Nephron (organoid): ENCODE data around the gene ZFP57.
A peak's percentile ranks its signal among the peaks of the same experiment; 100 is the strongest.

ENCODE experiments used
- H3K27ac Mint-ChIP-seq, 3 experiments: 2 replicates each; pipeline ENCODE4 v1.8.0; 2020; ENCODE audit warnings: mixed read lengths in 3 of 3, mild to moderate bottlenecking in 2 of 3, moderate library complexity in 1 of 3
- H3K27me3 Mint-ChIP-seq: 2 replicates; pipeline ENCODE4 v1.8.0; 2021; ENCODE audit warnings: low read depth, mild to moderate bottlenecking, moderate library complexity, mixed read lengths
- H3K36me3 Mint-ChIP-seq: 2 replicates; pipeline ENCODE4 v1.8.0; 2020; ENCODE audit warnings: low read depth, mixed read lengths
- H3K4me1 Mint-ChIP-seq: 2 replicates; pipeline ENCODE4 v1.8.0; 2020; ENCODE audit warnings: mixed read lengths
- H3K4me3 Mint-ChIP-seq, 3 experiments: 2 replicates each; pipeline ENCODE4 v1.8.0; 2020; ENCODE audit warnings: mild to moderate bottlenecking in 3 of 3, mixed read lengths in 3 of 3, moderate library complexity in 2 of 3
- H3K9me3 Mint-ChIP-seq: 2 replicates; pipeline ENCODE4 v1.8.0; 2020; ENCODE audit warnings: mixed read lengths
- TF ChIP-seq, protein P1 (sequence below), 3 experiments: fragments of 200-600 bp; sonication (generic); IDR thresholded peaks; one replicate each; pipeline ENCODE4 v1.5.0; 2021; ENCODE audit warnings: antibody characterized with exemption in 3 of 3; ENCODE audit not compliant: unreplicated experiment in 3 of 3

The ZFP57 gene

DNA sequence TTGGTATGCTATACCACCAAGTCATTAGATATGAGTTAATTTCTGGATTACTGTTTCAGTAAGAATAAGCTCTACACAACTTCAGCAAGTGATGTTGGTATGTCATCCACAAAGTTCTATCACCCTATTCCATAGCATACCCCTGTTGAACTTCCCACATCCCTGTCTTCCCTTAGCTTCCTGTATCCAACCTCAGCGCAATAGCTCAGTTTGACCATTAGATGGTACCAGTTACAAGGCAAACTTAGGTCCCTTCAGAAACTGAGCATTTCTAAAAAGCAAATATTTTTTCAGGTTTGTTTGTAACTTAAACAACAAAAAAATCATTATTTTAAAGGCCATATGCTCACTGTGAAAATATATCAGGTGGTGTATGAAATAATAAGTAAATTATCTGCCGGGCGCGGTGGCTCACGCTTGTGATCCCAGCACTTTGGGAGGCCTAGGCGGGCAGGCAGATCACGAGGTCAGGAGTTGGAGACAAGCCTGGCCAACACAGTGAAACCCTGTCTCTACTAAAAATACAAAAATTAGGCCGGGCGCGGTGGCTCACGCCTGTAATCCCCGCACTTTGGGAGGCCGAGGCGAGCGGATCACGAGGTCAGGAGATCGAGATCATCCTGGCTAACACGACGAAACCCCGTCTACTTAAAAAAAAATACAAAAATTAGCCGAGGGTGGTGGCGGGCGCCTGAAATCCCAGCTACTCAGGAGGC is 32.9 kb downstream of the ZFP57 start:
- TF ChIP-seq, protein P1, sequence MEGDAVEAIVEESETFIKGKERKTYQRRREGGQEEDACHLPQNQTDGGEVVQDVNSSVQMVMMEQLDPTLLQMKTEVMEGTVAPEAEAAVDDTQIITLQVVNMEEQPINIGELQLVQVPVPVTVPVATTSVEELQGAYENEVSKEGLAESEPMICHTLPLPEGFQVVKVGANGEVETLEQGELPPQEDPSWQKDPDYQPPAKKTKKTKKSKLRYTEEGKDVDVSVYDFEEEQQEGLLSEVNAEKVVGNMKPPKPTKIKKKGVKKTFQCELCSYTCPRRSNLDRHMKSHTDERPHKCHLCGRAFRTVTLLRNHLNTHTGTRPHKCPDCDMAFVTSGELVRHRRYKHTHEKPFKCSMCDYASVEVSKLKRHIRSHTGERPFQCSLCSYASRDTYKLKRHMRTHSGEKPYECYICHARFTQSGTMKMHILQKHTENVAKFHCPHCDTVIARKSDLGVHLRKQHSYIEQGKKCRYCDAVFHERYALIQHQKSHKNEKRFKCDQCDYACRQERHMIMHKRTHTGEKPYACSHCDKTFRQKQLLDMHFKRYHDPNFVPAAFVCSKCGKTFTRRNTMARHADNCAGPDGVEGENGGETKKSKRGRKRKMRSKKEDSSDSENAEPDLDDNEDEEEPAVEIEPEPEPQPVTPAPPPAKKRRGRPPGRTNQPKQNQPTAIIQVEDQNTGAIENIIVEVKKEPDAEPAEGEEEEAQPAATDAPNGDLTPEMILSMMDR (IDR thresholded peaks at IDR 0.05; ENCODE audit: unreplicated experiment in 3 of 3) = peak; percentile 64 to 65 (median 65)
- peaks cover 5% of the 10 kb centered on the region for H3K27me3 Mint-ChIP-seq
- no peaks in the 10 kb centered on the region for H3K9me3 Mint-ChIP-seq
- H3K4me1 Mint-ChIP-seq = peaks cover 10% of the 10 kb centered on the region
- no peak overlapping the region for H3K27ac Mint-ChIP-seq
- H3K36me3 Mint-ChIP-seq = no peaks in the 10 kb centered on the region
- H3K4me3 Mint-ChIP-seq = peak overlapping the region in 1 of 3 experiments; percentile 9

DNA sequence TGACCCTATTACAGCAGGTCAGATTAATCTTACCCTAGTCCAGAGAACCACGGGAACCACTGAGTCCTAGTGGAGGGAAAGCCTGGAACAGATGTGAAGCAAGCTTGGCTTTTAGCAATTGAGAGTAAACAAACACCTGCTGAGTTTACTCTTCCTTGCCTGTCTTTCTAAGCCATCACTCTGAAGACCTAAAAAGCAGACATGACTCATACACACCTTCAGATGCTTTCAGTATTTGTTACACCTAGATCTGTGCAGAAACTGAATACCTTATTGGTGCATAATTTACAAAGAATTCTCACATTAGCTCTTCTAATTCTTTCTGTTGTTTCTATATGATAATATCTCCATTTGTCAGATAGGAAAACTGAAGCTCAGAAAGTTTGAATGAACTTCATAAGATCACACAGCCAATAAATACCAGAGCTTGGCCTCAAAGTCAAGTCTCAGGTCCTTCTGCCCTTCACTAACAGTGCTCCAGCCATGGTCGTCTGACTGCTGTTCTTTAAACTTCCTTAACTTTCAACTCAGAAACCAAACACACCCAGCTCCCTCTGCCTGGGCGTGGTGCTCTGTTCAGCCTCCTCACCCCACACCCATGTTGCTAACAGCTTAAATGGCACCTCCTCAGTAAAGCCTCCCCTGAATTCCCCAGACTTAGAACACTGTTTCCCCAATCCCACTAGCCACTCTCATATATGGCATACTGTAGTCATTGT is 39.4 kb downstream of the ZFP57 start:
- H3K27me3 Mint-ChIP-seq = no peaks in the 10 kb centered on the region
- TF ChIP-seq, protein P1 (IDR thresholded peaks at IDR 0.05; ENCODE audit: unreplicated experiment in 3 of 3) = no peak
- H3K36me3 Mint-ChIP-seq = no peaks in the 10 kb centered on the region
- H3K9me3 Mint-ChIP-seq = no peaks in the 10 kb centered on the region
- H3K27ac Mint-ChIP-seq = no peak overlapping the region
- H3K4me1 Mint-ChIP-seq = no peaks in the 10 kb centered on the region
- H3K4me3 Mint-ChIP-seq = no peak overlapping the region

DNA sequence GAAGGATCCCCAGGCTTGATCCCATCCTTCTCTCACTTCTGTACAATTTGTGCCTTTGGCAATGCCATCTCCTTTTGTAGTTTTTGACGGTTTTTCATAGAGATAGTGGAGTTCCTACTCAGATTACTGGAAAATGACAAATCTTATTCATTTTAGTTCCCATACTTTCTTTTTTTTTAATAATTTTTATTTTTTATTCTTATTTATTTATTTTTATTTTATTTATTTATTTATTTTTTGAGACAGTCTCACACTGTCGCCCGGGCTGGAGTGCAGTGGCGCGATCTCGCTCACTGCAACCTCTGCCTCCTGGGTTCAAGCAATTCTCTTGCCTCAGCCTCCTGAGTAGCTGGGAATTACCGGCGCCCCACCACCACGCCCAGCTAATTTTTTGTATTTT is 43.7 kb downstream of the ZFP57 start:
- no peak overlapping the region for H3K27ac Mint-ChIP-seq
- no peaks in the 10 kb centered on the region for H3K36me3 Mint-ChIP-seq
- peak overlapping the region in 1 of 3 experiments; percentile 16 for H3K4me3 Mint-ChIP-seq
- no peaks in the 10 kb centered on the region for H3K9me3 Mint-ChIP-seq
- TF ChIP-seq, protein P1 (IDR thresholded peaks at IDR 0.05; ENCODE audit: unreplicated experiment in 3 of 3) = no peak
- peaks cover 6% of the 10 kb centered on the region for H3K4me1 Mint-ChIP-seq
- H3K27me3 Mint-ChIP-seq = no peaks in the 10 kb centered on the region

DNA sequence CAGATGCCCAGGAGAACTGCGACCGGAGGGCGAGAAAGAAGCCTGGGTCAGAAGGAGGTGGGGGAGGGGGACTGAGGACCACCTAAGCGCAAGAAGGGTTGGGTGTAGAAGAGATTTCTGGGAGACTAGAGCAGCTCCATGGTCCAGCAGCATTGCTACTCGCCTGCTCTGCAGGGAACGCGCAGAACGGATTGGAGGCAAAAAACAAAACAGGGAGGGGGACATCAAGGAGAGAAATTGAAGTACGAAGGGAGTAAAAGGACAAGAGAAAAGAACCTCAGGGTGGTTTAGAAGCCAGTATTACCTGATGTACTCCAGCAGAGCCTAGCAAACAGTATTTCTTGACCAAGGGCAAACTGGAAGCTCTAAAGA is 47.4 kb downstream of the ZFP57 start:
- H3K4me3 Mint-ChIP-seq = peak overlapping the region; percentile 85 to 87 (median 86)
- peaks cover 4% of the 10 kb centered on the region for H3K36me3 Mint-ChIP-seq
- H3K9me3 Mint-ChIP-seq = no peaks in the 10 kb centered on the region
- H3K4me1 Mint-ChIP-seq = peaks cover 34% of the 10 kb centered on the region
- H3K27ac Mint-ChIP-seq = peak overlapping the region; percentile 81 to 95 (median 81)
- TF ChIP-seq, protein P1 (IDR thresholded peaks at IDR 0.05; ENCODE audit: unreplicated experiment in 3 of 3) = no peak
- peaks cover 12% of the 10 kb centered on the region for H3K27me3 Mint-ChIP-seq

DNA sequence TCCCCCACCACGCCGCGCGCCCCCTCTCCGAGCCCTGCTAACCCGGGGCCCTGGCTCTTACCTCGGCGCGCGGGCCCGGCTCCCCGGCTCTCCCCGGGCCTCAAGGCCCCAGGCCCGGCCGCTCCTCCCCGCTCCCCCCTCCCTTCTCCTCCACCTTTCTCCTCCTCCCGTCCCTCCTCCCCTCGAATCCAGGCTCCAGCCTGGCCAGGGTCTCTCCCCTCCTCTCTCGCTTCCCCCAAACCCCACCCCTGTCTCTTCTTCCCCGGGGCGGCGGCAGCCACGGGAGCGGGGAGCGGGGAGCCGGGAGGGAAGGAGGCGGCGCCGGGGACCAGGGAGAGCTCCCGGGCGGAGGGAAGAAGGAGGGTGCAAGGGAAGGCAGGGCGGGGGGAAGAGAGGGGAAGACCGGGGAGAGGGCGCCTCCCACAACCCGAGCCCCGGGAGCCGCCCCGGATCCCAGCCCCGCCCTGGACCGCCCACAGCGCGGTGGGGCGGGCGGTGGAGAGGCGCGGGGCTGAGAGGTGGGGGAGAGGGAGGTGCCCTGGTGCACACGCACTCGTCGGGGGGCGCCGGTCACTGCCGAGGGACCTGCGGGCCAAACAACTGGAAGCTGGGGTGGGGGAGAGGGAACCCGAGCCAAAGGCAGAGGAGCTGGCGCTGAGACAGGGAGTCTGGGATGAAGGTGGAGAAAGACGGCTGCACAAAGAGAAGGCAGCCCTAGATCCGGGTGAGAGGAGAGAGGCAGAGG is 48.0 kb downstream of the ZFP57 start, which contains the start of gene GABBR1:
Gene GABBR1, minus strand, starts transcription at position 395 of the 745 bp plus-strand sequence. CDS start 798 bp downstream, outside the sequence.
- H3K4me1 Mint-ChIP-seq = peaks cover 34% of the 10 kb centered on the region
- H3K27ac Mint-ChIP-seq = peak within 1 kb of the TSS; percentile 81 to 95 (median 81)
- H3K27me3 Mint-ChIP-seq = peaks cover 12% of the 10 kb centered on the region
- H3K4me3 Mint-ChIP-seq = peak within 1 kb of the TSS; percentile 85 to 93 (median 91)
- TF ChIP-seq, protein P1 (IDR thresholded peaks at IDR 0.05; ENCODE audit: unreplicated experiment in 3 of 3) = no peak
- H3K36me3 Mint-ChIP-seq = peaks cover 4% of the 10 kb centered on the region
- H3K9me3 Mint-ChIP-seq = no peaks in the 10 kb centered on the region
